Mesothelial cell of epicardium (in vitro differentiated cells): ENCODE results near the gene TMEM235. TPM values are rescaled to one million over a fixed set of nuclear protein-coding genes. Genes with fewer than 3 reads are reported as not detected.

Experiments used
- DNase-seq, 2 experiments: peaks; one replicate each; pipeline ENCODE4 v3.0.0; 2021; ENCODE audit warnings: low spot score in 2 of 2; ENCODE audit not compliant: unreplicated experiment in 2 of 2
- H3K27ac Mint-ChIP-seq: 2 replicates; pipeline ENCODE4 v1.8.0; 2021; ENCODE audit warnings: mixed read lengths
- H3K27me3 Mint-ChIP-seq: 2 replicates; pipeline ENCODE4 v1.8.0; 2021; ENCODE audit warnings: low read depth, mixed read lengths
- H3K36me3 Mint-ChIP-seq: 2 replicates; pipeline ENCODE4 v1.8.0; 2021; ENCODE audit warnings: mixed read lengths
- H3K4me1 Mint-ChIP-seq: 2 replicates; pipeline ENCODE4 v1.8.0; 2021; ENCODE audit warnings: mixed read lengths
- H3K4me3 Mint-ChIP-seq: 2 replicates; pipeline ENCODE4 v1.8.0; 2021; ENCODE audit warnings: mild to moderate bottlenecking, moderate library complexity, mixed read lengths
- H3K9me3 Mint-ChIP-seq: 2 replicates; pipeline ENCODE4 v1.8.0; 2021; ENCODE audit warnings: mixed read lengths
- CTCF ChIP-seq: fragments of 200-600 bp; sonication (generic); IDR thresholded peaks from one replicate; pipeline ENCODE4 v1.5.0; 2021; ENCODE audit warnings: antibody characterized with exemption; ENCODE audit not compliant: unreplicated experiment
- total RNA-seq: library from RNA; stranded (reverse); gene quantifications from 3 replicates; pipeline ENCODE4 v1.2.1, GENCODE V29; 2021

The TMEM235 gene
- total RNA-seq, 1 donor from 2014 or later = 1.5 TPM

- no peak for DNase-seq
- Mint-ChIP-seq H3K27ac (no peak overlapping the region), H3K4me3 (no peak overlapping the region), H3K27me3 (no peaks in the 10 kb centered on the region), H3K36me3 (peaks cover 7% of the 10 kb centered on the region), H3K4me1 (peaks cover 11% of the 10 kb centered on the region), H3K9me3 (no peaks in the 10 kb centered on the region)
- no peak for TF ChIP-seq CTCF
These were observed 31.0 kb upstream of the TMEM235 start for GRCh38 chr17:78200451-78200850.

GRCh38 chr17:78202666-78203065 lies 28.8 kb upstream of the TMEM235 start:
- Mint-ChIP-seq H3K27me3 (no peaks in the 10 kb centered on the region), H3K36me3 (peaks cover 7% of the 10 kb centered on the region), H3K9me3 (no peaks in the 10 kb centered on the region), H3K4me3 (no peak overlapping the region), H3K27ac (no peak overlapping the region), H3K4me1 (peaks cover 7% of the 10 kb centered on the region)
- no peak for DNase-seq
- TF ChIP-seq CTCF = no peak

- TF ChIP-seq CTCF = no peak
- H3K27me3 Mint-ChIP-seq = no peaks in the 10 kb centered on the region
- H3K36me3 Mint-ChIP-seq = peaks cover 3% of the 10 kb centered on the region
- no peak overlapping the region for H3K4me3 Mint-ChIP-seq
- DNase-seq = no peak
- H3K4me1 Mint-ChIP-seq = no peaks in the 10 kb centered on the region
- H3K9me3 Mint-ChIP-seq = no peaks in the 10 kb centered on the region
- no peak overlapping the region for H3K27ac Mint-ChIP-seq
These were observed 26.9 kb upstream of the TMEM235 start for GRCh38 chr17:78204387-78205123.

GRCh38 chr17:78205124-78205775 lies 26.2 kb upstream of the TMEM235 start:
- no peak overlapping the region for H3K4me3 Mint-ChIP-seq
- no peaks in the 10 kb centered on the region for H3K27me3 Mint-ChIP-seq
- no peaks in the 10 kb centered on the region for H3K4me1 Mint-ChIP-seq
- H3K9me3 Mint-ChIP-seq = no peaks in the 10 kb centered on the region
- peaks cover 3% of the 10 kb centered on the region for H3K36me3 Mint-ChIP-seq
- H3K27ac Mint-ChIP-seq = no peak overlapping the region
- TF ChIP-seq CTCF = no peak
- no peak for DNase-seq

GRCh38 chr17:78206298-78206697 lies 25.1 kb upstream of the TMEM235 start:
- Mint-ChIP-seq H3K9me3 (no peaks in the 10 kb centered on the region), H3K36me3 (peaks cover 3% of the 10 kb centered on the region), H3K27ac (no peak overlapping the region), H3K4me3 (no peak overlapping the region), H3K27me3 (no peaks in the 10 kb centered on the region), H3K4me1 (peaks cover 4% of the 10 kb centered on the region)
- DNase-seq = no peak
- TF ChIP-seq CTCF = no peak
